Epithelial cell of alveolus of lung (primary cell): ENCODE results near the gene MAN1A1. TPM values are rescaled to one million over a fixed set of nuclear protein-coding genes. Genes with fewer than 3 reads are reported as not detected.

Source experiments
- total RNA-seq: library from RNA; depleted of rRNA; stranded (reverse); fragments of >200 nt; gene quantifications from 2 replicates; pipeline ENCODE4 v1.2.1, GENCODE V29; 2015

Gene MAN1A1
- 25.5 and 46.0 TPM in 2 replicates for total RNA-seq

DNA sequence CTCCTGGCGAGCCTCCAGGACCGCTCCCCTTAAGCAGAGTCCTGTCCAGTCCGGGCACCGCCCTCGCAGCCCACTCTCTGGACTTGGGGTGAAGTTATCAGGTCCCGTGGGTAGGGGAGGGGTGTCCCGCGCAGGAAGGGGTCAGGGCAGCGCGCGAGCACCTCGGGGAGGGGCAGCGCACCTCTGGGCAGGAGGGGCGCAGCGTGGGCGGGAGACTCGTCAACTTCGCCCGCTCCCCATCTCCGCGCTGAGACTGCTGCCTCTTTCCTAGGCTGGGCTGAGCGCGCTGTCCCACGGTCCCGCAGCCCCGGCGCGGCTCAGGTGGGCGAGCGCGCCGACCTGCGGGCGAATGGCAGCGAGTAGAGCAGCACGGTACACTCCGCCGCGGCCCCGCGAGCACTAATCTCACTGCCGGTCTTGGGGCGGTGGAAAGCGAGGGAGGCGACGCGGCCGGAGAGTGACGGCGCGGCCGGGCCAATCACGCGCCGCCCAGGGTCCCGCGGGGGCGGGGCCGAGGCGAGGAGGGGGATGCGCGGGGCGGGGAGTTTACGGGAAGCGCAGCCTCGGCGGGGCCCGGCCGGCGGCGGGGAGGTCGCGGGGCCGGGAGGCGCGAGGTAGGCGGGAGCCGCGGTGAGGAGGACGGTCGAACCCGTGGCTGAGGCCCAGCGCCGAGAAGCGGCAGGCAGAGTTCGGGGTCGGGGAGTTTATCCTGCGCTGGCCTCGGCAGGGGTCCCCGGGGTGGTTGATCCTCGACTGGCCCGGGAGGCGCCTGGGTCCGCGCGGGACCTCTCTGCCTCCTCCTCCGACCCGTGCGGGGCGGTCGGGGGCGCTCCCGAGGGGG lies at the start of gene MAN1A1:
Gene MAN1A1, minus strand, starts transcription at position 401 of the 841 bp plus-strand sequence. CDS start 696 bp downstream, outside the sequence.

